ENCODE results near the gene PPP1R3A. TPM values are rescaled to one million over a fixed set of nuclear protein-coding genes. Genes with fewer than 3 reads are reported as not detected.

PPP1R3A gene
- total and polyA plus RNA-seq, 2 of the 8 experiments (the other 6 are each of a cell fraction or from before 2014, with no cell fraction given): not detected

DNA sequence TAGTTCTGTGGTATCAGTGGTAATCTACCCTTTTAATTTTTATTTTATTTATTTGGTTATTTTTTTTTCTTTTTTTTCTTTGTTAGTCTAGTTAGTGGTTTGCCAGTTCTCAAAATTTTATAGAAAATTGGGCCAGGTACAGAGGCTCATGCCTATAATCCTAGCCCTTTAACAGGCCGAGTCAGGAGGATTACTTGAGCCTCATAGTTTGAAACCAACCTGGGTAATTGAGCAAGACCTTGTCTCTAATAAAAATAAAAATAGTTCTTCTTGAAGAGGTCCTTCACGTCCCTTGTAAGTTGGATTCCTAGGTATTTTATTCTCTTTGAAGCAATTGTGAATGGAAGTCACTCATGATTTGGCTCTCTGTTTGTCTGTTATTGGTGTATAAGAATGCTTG lies 51.5 kb downstream of the PPP1R3A start:
- Histone ChIP-seq H4K20me1 (replicated peaks in 1 of 2; ENCODE audit: control insufficient read depth in 1 of 2, insufficient read depth in 2 of 2, low read length in 2 of 2) (no peaks in the 10 kb centered on the region), H2AK5ac (ENCODE audit: low read depth, low read length) (no peak overlapping the region), H2AFZ (ENCODE audit: low read length) (no peak overlapping the region), H3K9me3 (ENCODE audit: insufficient read depth in 2 of 2, low read depth in 1 of 2, low read length in 1 of 2) (no peaks in the 10 kb centered on the region), H3K4me3 (ENCODE audit: extremely low read depth in 1 of 4, insufficient read depth in 2 of 4, low read depth in 3 of 4, low read length in 4 of 4) (no peak overlapping the region), H2BK15ac (ENCODE audit: low read length) (no peak overlapping the region), H3K14ac (ENCODE audit: insufficient read length) (no peak overlapping the region), H2BK20ac (ENCODE audit: low read length) (no peak overlapping the region), H3K79me1 (ENCODE audit: low read depth, low read length) (no peaks in the 10 kb centered on the region), H3K36me3 (ENCODE audit: control insufficient read depth in 2 of 4, insufficient read depth in 4 of 4, low read length in 3 of 4) (no peaks in the 10 kb centered on the region), H3K27me3 (replicated peaks in 1 of 4; ENCODE audit: control insufficient read depth in 3 of 4, extremely low read depth in 1 of 4, insufficient read depth in 3 of 4, low read length in 3 of 4) (no peaks in the 10 kb centered on the region), H3K56ac (replicated peaks; ENCODE audit: insufficient read length, low read depth, low read length) (no peak overlapping the region), H2BK12ac (ENCODE audit: low read depth, low read length) (no peak overlapping the region), H3K4ac (replicated peaks; ENCODE audit: insufficient read length, low read depth, low read length) (no peak overlapping the region), H3K23me2 (ENCODE audit: low read depth, low read length) (no peaks in the 10 kb centered on the region), H3K4me1 (replicated peaks in 1 of 4; ENCODE audit: control insufficient read depth in 3 of 4, insufficient read depth in 4 of 4, low read length in 3 of 4) (no peaks in the 10 kb centered on the region), H4K91ac (replicated peaks; ENCODE audit: insufficient read length, low read length) (no peak overlapping the region), H4K5ac (ENCODE audit: insufficient read length, low read depth, low read length) (no peak overlapping the region), H3K23ac (ENCODE audit: insufficient read length) (no peak overlapping the region), H2BK120ac (replicated peaks; ENCODE audit: low read depth, low read length) (no peak overlapping the region), H3K4me2 (ENCODE audit: insufficient read depth in 1 of 2, low read depth in 2 of 2, low read length in 2 of 2) (no peak overlapping the region), H3K9ac (replicated peaks in 1 of 4; ENCODE audit: extremely low read depth in 1 of 4, low read depth in 3 of 4, low read length in 3 of 4) (no peak overlapping the region), H3K79me2 (ENCODE audit: control insufficient read depth in 1 of 2, insufficient read depth in 2 of 2, low read length in 2 of 2) (no peaks in the 10 kb centered on the region), H3K27ac (ENCODE audit: low read depth, low read length) (no peak overlapping the region), H2BK5ac (ENCODE audit: low read depth, low read length) (no peak overlapping the region), H4K8ac (ENCODE audit: extremely low read depth, insufficient read depth, low read length) (no peak overlapping the region), H3K18ac (ENCODE audit: extremely low read depth, low read length) (no peak overlapping the region)
- WGBS, 2 experiments (ENCODE audit: extremely low coverage in 1 of 2, insufficient coverage in 1 of 2, insufficient read length in 1 of 2, insufficient replicate concordance in 2 of 2, low coverage in 1 of 2, low lambda C conversion rate in 2 of 2, missing lambda C conversion rate in 1 of 2): 88% methylated on average over 2 of the region's 2 CpGs; no CpG with 5 or more reads in 1 of the 2 experiments
- ChIA-PET CTCF (ENCODE audit: partially characterized antibody) (no interaction called here), POLR2A (ENCODE audit: partially characterized antibody) (no interaction called here)
- no peak for FAIRE-seq
- no peak for DNase-seq (ENCODE audit: low read depth in 1 of 2, low spot score in 2 of 2)
- no peak for TF ChIP-seq SRF (IDR thresholded peaks at IDR 0.05; ENCODE audit: low read depth, low read length)
- no peak for TF ChIP-seq SIX5 (IDR thresholded peaks at IDR 0.05; ENCODE audit: low read depth, low read length)
- no peak for TF ChIP-seq NANOG (IDR thresholded peaks at IDR 0.05; ENCODE audit: insufficient read depth, low read depth, low read length, poor library complexity, severe bottlenecking)
- no peak for TF ChIP-seq SIN3A (conservative IDR thresholded peaks at IDR 0.05 in 1 of 2, IDR thresholded peaks at IDR 0.05 in 1 of 2; ENCODE audit: low read depth in 1 of 2, low read length in 2 of 2)
- TF ChIP-seq POLR2AphosphoS5 (IDR thresholded peaks at IDR 0.05; ENCODE audit: low read depth, low read length): no peak
- TF ChIP-seq YY1 (IDR thresholded peaks at IDR 0.05; ENCODE audit: low read depth, low read length): no peak
- TF ChIP-seq, protein P1, sequence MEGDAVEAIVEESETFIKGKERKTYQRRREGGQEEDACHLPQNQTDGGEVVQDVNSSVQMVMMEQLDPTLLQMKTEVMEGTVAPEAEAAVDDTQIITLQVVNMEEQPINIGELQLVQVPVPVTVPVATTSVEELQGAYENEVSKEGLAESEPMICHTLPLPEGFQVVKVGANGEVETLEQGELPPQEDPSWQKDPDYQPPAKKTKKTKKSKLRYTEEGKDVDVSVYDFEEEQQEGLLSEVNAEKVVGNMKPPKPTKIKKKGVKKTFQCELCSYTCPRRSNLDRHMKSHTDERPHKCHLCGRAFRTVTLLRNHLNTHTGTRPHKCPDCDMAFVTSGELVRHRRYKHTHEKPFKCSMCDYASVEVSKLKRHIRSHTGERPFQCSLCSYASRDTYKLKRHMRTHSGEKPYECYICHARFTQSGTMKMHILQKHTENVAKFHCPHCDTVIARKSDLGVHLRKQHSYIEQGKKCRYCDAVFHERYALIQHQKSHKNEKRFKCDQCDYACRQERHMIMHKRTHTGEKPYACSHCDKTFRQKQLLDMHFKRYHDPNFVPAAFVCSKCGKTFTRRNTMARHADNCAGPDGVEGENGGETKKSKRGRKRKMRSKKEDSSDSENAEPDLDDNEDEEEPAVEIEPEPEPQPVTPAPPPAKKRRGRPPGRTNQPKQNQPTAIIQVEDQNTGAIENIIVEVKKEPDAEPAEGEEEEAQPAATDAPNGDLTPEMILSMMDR (IDR thresholded peaks at IDR 0.05; ENCODE audit: control extremely low read depth in 1 of 3, insufficient read depth in 1 of 3, low read depth in 1 of 3, low read length in 3 of 3): no peak
- TF ChIP-seq TAF1 (IDR thresholded peaks at IDR 0.05; ENCODE audit: low read depth, low read length): no peak
- no peak for TF ChIP-seq CBX8 (IDR thresholded peaks at IDR 0.05; ENCODE audit: borderline replicate concordance, low read depth, low read length)
- no peak for TF ChIP-seq HDAC2 (IDR thresholded peaks at IDR 0.05; ENCODE audit: borderline replicate concordance in 1 of 2, low read depth in 2 of 2, low read length in 2 of 2)
- no peak for TF ChIP-seq CBX5 (IDR thresholded peaks at IDR 0.05; ENCODE audit: low read depth, low read length)
